Right hindlimb (tissue), 1 donor: ENCODE results near the gene MAGEC2.

Source experiments
- DNase-seq: peaks from one replicate; pipeline ENCODE4 v3.0.0-alpha.2; 2018

MAGEC2 gene

GRCh38 chrX:142204522-142205433, at the start of gene MAGEC2:
TSS of gene MAGEC2 (minus strand) at chrX:142205290. CDS start at chrX:142203987, 1,303 bp downstream.
- no peak for DNase-seq

- no peak for DNase-seq
These were observed 46.6 kb upstream of the MAGEC2 start for GRCh38 chrX:142251680-142252079.

- no peak for DNase-seq
These were observed 46.1 kb upstream of the MAGEC2 start for GRCh38 chrX:142251202-142251601.

- no peak for DNase-seq
These were observed 45.4 kb upstream of the MAGEC2 start for GRCh38 chrX:142250502-142250901.

- no peak for DNase-seq
These were observed 44.6 kb upstream of the MAGEC2 start for GRCh38 chrX:142249721-142250120.

GRCh38 chrX:142244568-142244967, 39.5 kb upstream of the MAGEC2 start:
- DNase-seq: no peak

- DNase-seq: no peak
These were observed 33.4 kb upstream of the MAGEC2 start for GRCh38 chrX:142238536-142238935.

GRCh38 chrX:142233400-142233799, 28.3 kb upstream of the MAGEC2 start:
- no peak for DNase-seq

GRCh38 chrX:142214081-142214480, 9.0 kb upstream of the MAGEC2 start:
- DNase-seq: no peak

- no peak for DNase-seq
These were observed 4.0 kb downstream of the MAGEC2 start for GRCh38 chrX:142201113-142201512.

GRCh38 chrX:142186103-142186502, 19.0 kb downstream of the MAGEC2 start:
- DNase-seq: no peak

- no peak for DNase-seq
These were observed 20.1 kb downstream of the MAGEC2 start for GRCh38 chrX:142184756-142185602.

- no peak for DNase-seq
These were observed 48.5 kb downstream of the MAGEC2 start for GRCh38 chrX:142156567-142156966.
